HepG2 (cell line): ENCODE measurements around the gene VEZF1. TPM values are rescaled to one million over a fixed set of nuclear protein-coding genes. Genes with fewer than 3 reads are reported as not detected.

ENCODE experiments used
- BATF2 ChIP-seq: sonication (generic); formaldehyde crosslinking; IDR thresholded peaks from 2 replicates; pipeline ENCODE4 v1.8.0; 2022; ENCODE audit warnings: mild to moderate bottlenecking, missing genetic modification reagents, moderate library complexity
- CHD4 ChIP-seq: fragments of 200-600 bp; sonication (generic); IDR thresholded peaks from 2 replicates; pipeline ENCODE4 v1.7.0; 2017; ENCODE audit warnings: mild to moderate bottlenecking, low read length, borderline replicate concordance
- E2F2 ChIP-seq: sonication (generic); formaldehyde crosslinking; IDR thresholded peaks from 2 replicates; pipeline ENCODE4 v1.4.0; 2020; ENCODE audit warnings: missing genetic modification reagents, borderline replicate concordance
- HOMEZ ChIP-seq: IDR thresholded peaks from 2 replicates; pipeline ENCODE4 v1.6.1; 2016; ENCODE audit warnings: low read depth
- LCORL ChIP-seq, 2 experiments: fragments of 450-650 bp in 1 of 2; sonication (generic) in 1 of 2; formaldehyde crosslinking in 1 of 2; IDR thresholded peaks; 2 replicates each; pipeline versions ENCODE4 v1.5.0 to v1.6.1; 2017 to 2020; ENCODE audit warnings: antibody characterized with exemption in 1 of 2, missing genetic modification reagents in 1 of 2
- NRL ChIP-seq: sonication (generic); formaldehyde crosslinking; IDR thresholded peaks from 2 replicates; pipeline ENCODE4 v1.5.0; 2020; ENCODE audit warnings: missing genetic modification reagents, mild to moderate bottlenecking, moderate library complexity, borderline replicate concordance
- SKI ChIP-seq: fragments of 450-650 bp; IDR thresholded peaks from one replicate; pipeline ENCODE4 v1.6.1; 2018; ENCODE audit warnings: mild to moderate bottlenecking; ENCODE audit not compliant: partially characterized antibody
- SMAD9 ChIP-seq: sonication (generic); formaldehyde crosslinking; IDR thresholded peaks from 2 replicates; pipeline ENCODE4 v1.5.1; 2020; ENCODE audit warnings: mild to moderate bottlenecking, missing genetic modification reagents
- SNAPC2 ChIP-seq: sonication (generic); formaldehyde crosslinking; IDR thresholded peaks from 2 replicates; pipeline ENCODE4 v1.8.1; 2022; ENCODE audit warnings: mild to moderate bottlenecking, missing genetic modification reagents
- TMF1 ChIP-seq: sonication (generic); formaldehyde crosslinking; IDR thresholded peaks from 2 replicates; pipeline ENCODE4 v1.8.1; 2022; ENCODE audit warnings: low read depth, missing genetic modification reagents
- ZBTB10 ChIP-seq: sonication (generic); formaldehyde crosslinking; IDR thresholded peaks from 2 replicates; pipeline ENCODE4 v1.4.0; 2020; ENCODE audit warnings: missing genetic modification reagents, borderline replicate concordance
- ZEB1 ChIP-seq: IDR thresholded peaks from 2 replicates; pipeline ENCODE4 v1.6.1; 2012; ENCODE audit warnings: mild to moderate bottlenecking, low read depth, inconsistent platforms; ENCODE audit not compliant: insufficient replicate concordance
- ZNF180 ChIP-seq: sonication (generic); formaldehyde crosslinking; IDR thresholded peaks from 2 replicates; pipeline ENCODE4 v1.4.0; 2020; ENCODE audit warnings: low read depth, missing genetic modification reagents, borderline replicate concordance
- ZNF567 ChIP-seq: sonication (generic); formaldehyde crosslinking; IDR thresholded peaks from 2 replicates; pipeline ENCODE4 v1.8.1; 2023; ENCODE audit warnings: mild to moderate bottlenecking, missing genetic modification reagents, borderline replicate concordance
- ZSCAN29 ChIP-seq: sonication (generic); formaldehyde crosslinking; conservative IDR thresholded peaks from 2 replicates; pipeline ENCODE4 v1.4.0; 2020; ENCODE audit warnings: mild to moderate bottlenecking, missing genetic modification reagents
- polyA plus RNA-seq, 8 experiments: library from polyadenylated mRNA; depleted of rRNA in 3 of 8; stranded (reverse) in 7 of 8; unstranded in 1 of 8; fragments of >200 nt; fragmentation: Illumina TruSeq in 4 of 8; extraction: Trizol in 4 of 8; gene quantifications; 2 replicates each; pipeline versions ENCODE4 v1.2.1 to v1.2.3, GENCODE V29; 2011 to 2016; ENCODE audit warnings: low read depth in 4 of 8, missing spikeins in 1 of 8, mixed read lengths in 1 of 8; ENCODE audit not compliant: insufficient read depth in 1 of 8
- total RNA-seq, 5 experiments: library from RNA; depleted of rRNA; stranded (reverse); fragments of >200 nt; fragmentation: Illumina TruSeq; extraction: Trizol; gene quantifications; 2 replicates each; pipeline ENCODE4 v1.2.3, GENCODE V29; 2016; ENCODE audit warnings: low read depth in 1 of 5

The VEZF1 gene
- total and polyA plus RNA-seq, 2 of the 13 experiments (the other 11 are each of a cell fraction or from before 2014, with no cell fraction given) = 45.9 to 49.7 TPM

- TF ChIP-seq ZBTB10 (CRISPR knock-in tag) = peak; percentile 98
- no peak for TF ChIP-seq ZSCAN29 (CRISPR knock-in tag)
- TF ChIP-seq HOMEZ (CRISPR knock-in tag) = no peak
- no peak for TF ChIP-seq ZNF180
- no peak for TF ChIP-seq LCORL (IDR thresholded peaks at IDR 0.05)
- no peak; the same call in 1 of the 2 replicates for TF ChIP-seq LCORL (CRISPR knock-in tag; IDR thresholded peaks at IDR 0.05)
- no peak for TF ChIP-seq SMAD9 (CRISPR knock-in tag)
- TF ChIP-seq ZEB1 = no peak
- no peak for TF ChIP-seq E2F2 (CRISPR knock-in tag)
- TF ChIP-seq CHD4 = no peak
- TF ChIP-seq BATF2 (CRISPR knock-in tag) = no peak
- TF ChIP-seq TMF1 = no peak
- TF ChIP-seq SKI = peak; percentile 50
- TF ChIP-seq ZNF567 (CRISPR knock-in tag) = no peak
- no peak for TF ChIP-seq SNAPC2
- no peak for TF ChIP-seq NRL (CRISPR knock-in tag)
These were observed at the start of gene VEZF1 (continued) for GRCh38 chr17:57987581-57988300.
